GM19239 (cell line): ENCODE data around the gene OPRD1.
A peak's percentile ranks its signal among the peaks of the same experiment; 100 is the strongest.
"Not testable (repeated sequence)": the region's sequence is repeated elsewhere in the genome, so short reads cannot be mapped to it uniquely, and the experiment has no call there.

ENCODE experiments used
- DNase-seq: peaks from one replicate; pipeline ENCODE4 v3.0.0; 2011; ENCODE audit warnings: low spot score; ENCODE audit not compliant: insufficient read length
- FAIRE-seq: peaks from 2 replicates; lab custom pipeline; 2011; peaks lifted over from hg19 to GRCh38; lab: Jason Lieb, UNC

The OPRD1 gene

GRCh38 chr1:28811766-28812668 lies at the start of gene OPRD1:
Gene OPRD1 (plus strand): TSS chr1:28812170. CDS start chr1:28812384, 214 bp downstream.
- no peak for DNase-seq
- no peak for FAIRE-seq

GRCh38 chr1:28766532-28767183 lies 45.3 kb upstream of the OPRD1 start:
- no peak for FAIRE-seq
- DNase-seq, result no peak

GRCh38 chr1:28770601-28771165 lies 41.3 kb upstream of the OPRD1 start:
- DNase-seq (no peak), FAIRE-seq (no peak)

- DNase-seq, FAIRE-seq: not testable (repeated sequence)
These were observed 40.0 kb upstream of the OPRD1 start for GRCh38 chr1:28771921-28772320.

GRCh38 chr1:28773105-28773504 lies 38.9 kb upstream of the OPRD1 start:
- no peak for FAIRE-seq
- DNase-seq, result no peak

GRCh38 chr1:28775121-28775942 lies 36.6 kb upstream of the OPRD1 start:
- peak; percentile 45 for FAIRE-seq

GRCh38 chr1:28776341-28776740 lies 35.6 kb upstream of the OPRD1 start:
- DNase-seq (no peak), FAIRE-seq (no peak)

More at GRCh38 chr1:28775121-28775942, 36.6 kb upstream of the OPRD1 start:
- peak; percentile 65 for DNase-seq

GRCh38 chr1:28778021-28778420 lies 33.9 kb upstream of the OPRD1 start:
- DNase-seq (no peak), FAIRE-seq (no peak)

GRCh38 chr1:28779751-28780408 lies 32.1 kb upstream of the OPRD1 start:
- FAIRE-seq (no peak), DNase-seq (no peak)

- FAIRE-seq, result no peak
- no peak for DNase-seq
These were observed 30.7 kb upstream of the OPRD1 start for GRCh38 chr1:28781305-28781704.

GRCh38 chr1:28782011-28782410 lies 30.0 kb upstream of the OPRD1 start:
- FAIRE-seq (no peak), DNase-seq (no peak)

- DNase-seq (no peak), FAIRE-seq (no peak)
These were observed 28.6 kb upstream of the OPRD1 start for GRCh38 chr1:28783363-28783762.

GRCh38 chr1:28789412-28789811 lies 22.6 kb upstream of the OPRD1 start:
- FAIRE-seq (no peak), DNase-seq (no peak)

- DNase-seq (no peak), FAIRE-seq (no peak)
These were observed 22.2 kb upstream of the OPRD1 start for GRCh38 chr1:28789816-28790215.

- no peak for DNase-seq
- FAIRE-seq, result no peak
These were observed 21.5 kb upstream of the OPRD1 start for GRCh38 chr1:28790377-28791035.

GRCh38 chr1:28791929-28792328 lies 20.0 kb upstream of the OPRD1 start:
- not testable (repeated sequence) for DNase-seq, FAIRE-seq

- no peak for FAIRE-seq
- DNase-seq, result no peak
These were observed 19.3 kb upstream of the OPRD1 start for GRCh38 chr1:28792644-28793121.

GRCh38 chr1:28794582-28794981 lies 17.4 kb upstream of the OPRD1 start:
- not testable (repeated sequence) for FAIRE-seq, DNase-seq
